GM08714 (cell line): ENCODE data around the gene AANAT.
"Not testable (repeated sequence)": the region's sequence is repeated elsewhere in the genome, so short reads cannot be mapped to it uniquely, and the experiment has no call there.

Experiments used
- H3K4me3 ChIP-seq: fragments of 200-500 bp; sonication (Bioruptor generic); 2 replicates; pipeline ENCODE4 v1.5.1; 2014; ENCODE audit warnings: mild to moderate bottlenecking, low read length, inconsistent platforms
- ZNF274 ChIP-seq: IDR thresholded peaks from 2 replicates; pipeline ENCODE4 v1.6.1; 2012; ENCODE audit warnings: mild to moderate bottlenecking, low read depth, low read length

AANAT gene

GRCh38 chr17:76506408-76507345, 39.3 kb downstream of the AANAT start:
- TF ChIP-seq ZNF274 = no peak
- no peak overlapping the region for H3K4me3 ChIP-seq

- not testable (repeated sequence) for H3K4me3 ChIP-seq
These were observed 41.2 kb downstream of the AANAT start for GRCh38 chr17:76508472-76509063.

- no peak for TF ChIP-seq ZNF274
- H3K4me3 ChIP-seq = no peak overlapping the region
These were observed 43.4 kb downstream of the AANAT start for GRCh38 chr17:76510831-76511244.

- no peak overlapping the region for H3K4me3 ChIP-seq
- no peak for TF ChIP-seq ZNF274
These were observed 44.4 kb downstream of the AANAT start for GRCh38 chr17:76511668-76512365.

- no peak for TF ChIP-seq ZNF274
- H3K4me3 ChIP-seq = no peak overlapping the region
These were observed 45.2 kb downstream of the AANAT start for GRCh38 chr17:76512366-76513305.

- H3K4me3 ChIP-seq = no peak overlapping the region
- TF ChIP-seq ZNF274 = no peak
These were observed 45.9 kb downstream of the AANAT start for GRCh38 chr17:76513306-76513692.

- not testable (repeated sequence) for H3K4me3 ChIP-seq
These were observed 47.0 kb downstream of the AANAT start for GRCh38 chr17:76514355-76514754.

GRCh38 chr17:76515274-76515949, 48.0 kb downstream of the AANAT start:
- H3K4me3 ChIP-seq = no peak overlapping the region; the same call in 1 of the 2 replicates
- no peak for TF ChIP-seq ZNF274

GRCh38 chr17:76517638-76518038, 50.2 kb downstream of the AANAT start:
- no peak overlapping the region for H3K4me3 ChIP-seq
- TF ChIP-seq ZNF274 = no peak

GRCh38 chr17:76519048-76519966, 51.9 kb downstream of the AANAT start:
- no peak overlapping the region for H3K4me3 ChIP-seq
- no peak for TF ChIP-seq ZNF274
